HFFc6 (cell line): ENCODE data around the gene HADHB. TPM values are rescaled to one million over a fixed set of nuclear protein-coding genes. Genes with fewer than 3 reads are reported as not detected.
A peak's percentile ranks its signal among the peaks of the same experiment; 100 is the strongest.

Source experiments
- DNase-seq: peaks from one replicate; pipeline ENCODE4 v3.0.0-alpha.2; 2018
- H3K27ac Mint-ChIP-seq: 2 replicates; pipeline ENCODE4 v1.8.0; 2020; ENCODE audit warnings: mild to moderate bottlenecking, mixed read lengths
- H3K27me3 Mint-ChIP-seq: 2 replicates; pipeline ENCODE4 v1.8.0; 2021; ENCODE audit warnings: mild to moderate bottlenecking, moderate library complexity, mixed read lengths; ENCODE audit not compliant: insufficient read depth
- H3K36me3 Mint-ChIP-seq: 2 replicates; pipeline ENCODE4 v1.8.0; 2021; ENCODE audit warnings: low read depth, mixed read lengths
- H3K4me1 Mint-ChIP-seq: 2 replicates; pipeline ENCODE4 v1.8.0; 2020; ENCODE audit warnings: low read depth, mixed read lengths
- H3K4me3 Mint-ChIP-seq: 2 replicates; pipeline ENCODE4 v1.8.0; 2020; ENCODE audit warnings: mild to moderate bottlenecking, moderate library complexity, mixed read lengths
- H3K9me3 Mint-ChIP-seq: 2 replicates; pipeline ENCODE4 v1.8.0; 2020; ENCODE audit warnings: mild to moderate bottlenecking, mixed read lengths
- CTCF ChIP-seq: fragments of 200-600 bp; sonication (generic); IDR thresholded peaks from 2 replicates; pipeline ENCODE4 v1.5.0; 2021; ENCODE audit warnings: antibody characterized with exemption, mild to moderate bottlenecking
- total RNA-seq, 6 experiments: library from RNA; stranded (reverse); fragmentation: NEBNext Ultra II Directional; extraction: Animal tissue kit (Norgen Biotek cat#: 25700); gene quantifications; 2 replicates in 1 of 6; 3 replicates in 5 of 6; pipeline ENCODE4 v1.2.3, GENCODE V29; 2021

HADHB gene
- total RNA-seq, 6 experiments from 2014 or later: 93.9 to 119 (median 112) TPM

GRCh38 chr2:26283606-26284005 is 38.9 kb downstream of the HADHB start:
- Mint-ChIP-seq H3K27ac (no peak overlapping the region), H3K27me3 (no peaks in the 10 kb centered on the region; the same call in 1 of the 2 replicates), H3K36me3 (peaks cover 25% of the 10 kb centered on the region), H3K4me1 (peaks cover 11% of the 10 kb centered on the region), H3K9me3 (no peaks in the 10 kb centered on the region), H3K4me3 (no peak overlapping the region)
- no peak for DNase-seq
- TF ChIP-seq CTCF: no peak

- peaks cover 11% of the 10 kb centered on the region for H3K4me1 Mint-ChIP-seq
- peak; percentile 42 for DNase-seq
- H3K4me3 Mint-ChIP-seq: 0 out of 2 replicates have a peak overlapping the region, but pooled peaks have one; percentile 27
- H3K36me3 Mint-ChIP-seq: peaks cover 25% of the 10 kb centered on the region
- no peaks in the 10 kb centered on the region for H3K9me3 Mint-ChIP-seq
- TF ChIP-seq CTCF: no peak
- H3K27me3 Mint-ChIP-seq: no peaks in the 10 kb centered on the region; the same call in 1 of the 2 replicates
- H3K27ac Mint-ChIP-seq: peak overlapping the region; percentile 50; the same call in 1 of the 2 replicates
These were observed 39.4 kb downstream of the HADHB start for GRCh38 chr2:26284132-26284531.

- peaks cover 22% of the 10 kb centered on the region for H3K36me3 Mint-ChIP-seq
These were observed 41.2 kb downstream of the HADHB start for GRCh38 chr2:26285931-26286330.

GRCh38 chr2:26290001-26290400 is 45.3 kb downstream of the HADHB start:
- Mint-ChIP-seq H3K9me3 (no peaks in the 10 kb centered on the region), H3K27me3 (no peaks in the 10 kb centered on the region), H3K4me3 (no peak overlapping the region), H3K36me3 (peaks cover 4% of the 10 kb centered on the region), H3K27ac (no peak overlapping the region), H3K4me1 (no peaks in the 10 kb centered on the region)
- no peak for TF ChIP-seq CTCF
- DNase-seq: no peak

More at GRCh38 chr2:26285931-26286330, 41.2 kb downstream of the HADHB start:
- H3K27ac Mint-ChIP-seq: no peak overlapping the region
- peaks cover 11% of the 10 kb centered on the region for H3K4me1 Mint-ChIP-seq
- no peaks in the 10 kb centered on the region for H3K9me3 Mint-ChIP-seq
- H3K4me3 Mint-ChIP-seq: no peak overlapping the region
- no peaks in the 10 kb centered on the region; the same call in 1 of the 2 replicates for H3K27me3 Mint-ChIP-seq
- DNase-seq: no peak
- TF ChIP-seq CTCF: no peak

- H3K27me3 Mint-ChIP-seq: no peaks in the 10 kb centered on the region; the same call in 1 of the 2 replicates
- H3K4me1 Mint-ChIP-seq: no peaks in the 10 kb centered on the region
- TF ChIP-seq CTCF: no peak
- no peak overlapping the region for H3K4me3 Mint-ChIP-seq
- no peak for DNase-seq
- no peaks in the 10 kb centered on the region for H3K36me3 Mint-ChIP-seq
- H3K9me3 Mint-ChIP-seq: no peaks in the 10 kb centered on the region
- no peak overlapping the region for H3K27ac Mint-ChIP-seq
These were observed 47.9 kb downstream of the HADHB start for GRCh38 chr2:26292646-26293045.

- H3K4me3 Mint-ChIP-seq: no peak overlapping the region
These were observed 50.8 kb downstream of the HADHB start for GRCh38 chr2:26295511-26295910.

More at GRCh38 chr2:26295511-26295910, 50.8 kb downstream of the HADHB start:
- no peaks in the 10 kb centered on the region for H3K9me3 Mint-ChIP-seq
- H3K36me3 Mint-ChIP-seq: no peaks in the 10 kb centered on the region
- H3K4me1 Mint-ChIP-seq: no peaks in the 10 kb centered on the region
- no peaks in the 10 kb centered on the region; the same call in 1 of the 2 replicates for H3K27me3 Mint-ChIP-seq
- no peak for TF ChIP-seq CTCF
- no peak for DNase-seq
- no peak overlapping the region for H3K27ac Mint-ChIP-seq
